ENCODE results near the gene PRSS50.
"Not testable (repeated sequence)": the region's sequence is repeated elsewhere in the genome, so short reads cannot be mapped to it uniquely, and the experiment has no call there.

PRSS50 gene

GRCh38 chr3:46709157-46709654, 8.5 kb downstream of the PRSS50 start:
- no peak overlapping the region for H3K4me3 ChIP-seq (ENCODE audit: low read depth, low read length)
- TF ChIP-seq CTCF (IDR thresholded peaks at IDR 0.05; ENCODE audit: borderline replicate concordance, insufficient read depth, low read depth, low read length): no peak

GRCh38 chr3:46708401-46709156, 9.1 kb downstream of the PRSS50 start:
- no peak for TF ChIP-seq CTCF (IDR thresholded peaks at IDR 0.05; ENCODE audit: borderline replicate concordance, insufficient read depth, low read depth, low read length)

GRCh38 chr3:46707601-46708011, 10.1 kb downstream of the PRSS50 start:
- TF ChIP-seq CTCF (IDR thresholded peaks at IDR 0.05; ENCODE audit: borderline replicate concordance, insufficient read depth, low read depth, low read length): no peak

More at GRCh38 chr3:46708401-46709156, 9.1 kb downstream of the PRSS50 start:
- H3K4me3 ChIP-seq (ENCODE audit: low read depth, low read length): no peak overlapping the region

GRCh38 chr3:46706771-46707582, 10.7 kb downstream of the PRSS50 start:
- TF ChIP-seq CTCF (IDR thresholded peaks at IDR 0.05; ENCODE audit: borderline replicate concordance, insufficient read depth, low read depth, low read length): no peak
- no peak overlapping the region for H3K4me3 ChIP-seq (ENCODE audit: low read depth, low read length)

More at GRCh38 chr3:46707601-46708011, 10.1 kb downstream of the PRSS50 start:
- H3K4me3 ChIP-seq (ENCODE audit: low read depth, low read length): no peak overlapping the region

GRCh38 chr3:46705751-46706552, 11.7 kb downstream of the PRSS50 start:
- no peak overlapping the region for H3K4me3 ChIP-seq (ENCODE audit: low read depth, low read length)
- no peak for TF ChIP-seq CTCF (IDR thresholded peaks at IDR 0.05; ENCODE audit: borderline replicate concordance, insufficient read depth, low read depth, low read length)

- H3K4me3 ChIP-seq (ENCODE audit: low read depth, low read length): no peak overlapping the region
- peak; percentile 93 for TF ChIP-seq CTCF (IDR thresholded peaks at IDR 0.05; ENCODE audit: borderline replicate concordance, insufficient read depth, low read depth, low read length)
Measured at GRCh38 chr3:46705022-46705530, 12.6 kb downstream of the PRSS50 start.

- H3K4me3 ChIP-seq (ENCODE audit: low read depth, low read length): not testable (repeated sequence)
Measured at GRCh38 chr3:46704346-46704745, 13.3 kb downstream of the PRSS50 start.

Measured in GM12875 (cell line).